ENCODE measurements around the gene HSF4.

DNA sequence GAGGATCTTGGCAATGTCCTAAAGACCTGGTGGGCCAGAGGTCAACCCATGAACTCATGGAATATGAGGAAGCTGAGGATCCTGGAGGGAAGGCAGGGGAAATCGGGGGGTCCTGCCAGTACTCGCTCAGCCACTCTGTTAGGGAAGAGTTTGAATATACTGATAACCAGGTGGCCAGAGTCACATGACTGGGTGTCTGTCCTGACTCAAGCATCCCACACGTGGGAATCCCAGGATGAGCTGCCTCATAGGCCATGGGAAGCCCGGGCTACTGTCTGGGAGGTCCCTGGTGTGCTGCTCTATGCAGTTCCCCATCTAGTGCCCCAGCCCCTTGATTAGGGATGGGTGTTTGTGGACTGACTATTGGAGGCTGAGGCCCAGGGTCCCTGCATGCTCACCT lies 23.8 kb downstream of the HSF4 start:
- TF ChIP-seq, protein P1, sequence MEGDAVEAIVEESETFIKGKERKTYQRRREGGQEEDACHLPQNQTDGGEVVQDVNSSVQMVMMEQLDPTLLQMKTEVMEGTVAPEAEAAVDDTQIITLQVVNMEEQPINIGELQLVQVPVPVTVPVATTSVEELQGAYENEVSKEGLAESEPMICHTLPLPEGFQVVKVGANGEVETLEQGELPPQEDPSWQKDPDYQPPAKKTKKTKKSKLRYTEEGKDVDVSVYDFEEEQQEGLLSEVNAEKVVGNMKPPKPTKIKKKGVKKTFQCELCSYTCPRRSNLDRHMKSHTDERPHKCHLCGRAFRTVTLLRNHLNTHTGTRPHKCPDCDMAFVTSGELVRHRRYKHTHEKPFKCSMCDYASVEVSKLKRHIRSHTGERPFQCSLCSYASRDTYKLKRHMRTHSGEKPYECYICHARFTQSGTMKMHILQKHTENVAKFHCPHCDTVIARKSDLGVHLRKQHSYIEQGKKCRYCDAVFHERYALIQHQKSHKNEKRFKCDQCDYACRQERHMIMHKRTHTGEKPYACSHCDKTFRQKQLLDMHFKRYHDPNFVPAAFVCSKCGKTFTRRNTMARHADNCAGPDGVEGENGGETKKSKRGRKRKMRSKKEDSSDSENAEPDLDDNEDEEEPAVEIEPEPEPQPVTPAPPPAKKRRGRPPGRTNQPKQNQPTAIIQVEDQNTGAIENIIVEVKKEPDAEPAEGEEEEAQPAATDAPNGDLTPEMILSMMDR (IDR thresholded peaks at IDR 0.05 in 4 of 5, conservative IDR thresholded peaks at IDR 0.05 in 1 of 5): no peak
- no peak for TF ChIP-seq POLR2A (IDR thresholded peaks at IDR 0.05)

All from gastrocnemius medialis (tissue), 4 donors.